GM23338 (cell line): ENCODE results near the gene AGPAT4. TPM values are rescaled to one million over a fixed set of nuclear protein-coding genes. Genes with fewer than 3 reads are reported as not detected.

ENCODE experiments used
- ATAC-seq: fragments of 200-7000 bp; cut with Tn5 transposase; 3 replicates; pipeline ENCODE4 v1.9.1; 2020
- DNase-seq: peaks from one replicate; pipeline ENCODE4 v3.0.0-alpha.2; 2015; ENCODE audit warnings: low spot score
- H2AFZ ChIP-seq: fragments of 200-600 bp; sonication (generic); 2 replicates; pipeline ENCODE4 v1.8.0; 2016; ENCODE audit warnings: antibody characterized with exemption, mild to moderate bottlenecking, moderate library complexity
- H3F3A ChIP-seq: fragments of 200-600 bp; sonication (generic); replicated peaks from 2 replicates; pipeline ENCODE4 v1.8.0; 2017; ENCODE audit warnings: antibody characterized with exemption, mixed run types, low read depth
- H3K27ac ChIP-seq: fragments of 200-600 bp; sonication (generic); 2 replicates; pipeline ENCODE4 v1.6.1; 2016; ENCODE audit warnings: low read depth
- H3K27me3 ChIP-seq: fragments of 200-600 bp; sonication (generic); 2 replicates; pipeline ENCODE4 v1.8.0; 2016; ENCODE audit warnings: mild to moderate bottlenecking, mixed run types, moderate library complexity; ENCODE audit not compliant: insufficient read depth
- H3K36me3 ChIP-seq: fragments of 200-600 bp; sonication (generic); 2 replicates; pipeline ENCODE4 v1.8.0; 2016; ENCODE audit warnings: mild to moderate bottlenecking; ENCODE audit not compliant: insufficient read depth
- H3K4me1 ChIP-seq: fragments of 200-600 bp; sonication (generic); 2 replicates; pipeline ENCODE4 v1.8.0; 2016; ENCODE audit warnings: mild to moderate bottlenecking, moderate library complexity; ENCODE audit not compliant: insufficient read depth
- H3K4me2 ChIP-seq: fragments of 200-600 bp; sonication (generic); 2 replicates; pipeline ENCODE4 v1.7.1; 2017; ENCODE audit warnings: mixed run types
- H3K4me3 ChIP-seq: fragments of 200-600 bp; sonication (generic); 2 replicates; pipeline ENCODE4 v1.6.1; 2016; ENCODE audit warnings: mixed run types
- H3K79me2 ChIP-seq: fragments of 200-600 bp; sonication (generic); replicated peaks from 2 replicates; pipeline ENCODE4 v1.8.0; 2017; ENCODE audit warnings: mild to moderate bottlenecking; ENCODE audit not compliant: insufficient read depth
- H3K9me2 ChIP-seq: fragments of 200-600 bp; sonication (generic); 2 replicates; pipeline ENCODE4 v1.8.0; 2017; ENCODE audit not compliant: insufficient read depth
- H4K20me1 ChIP-seq: fragments of 200-600 bp; sonication (generic); replicated peaks from 2 replicates; pipeline ENCODE4 v1.8.0; 2017; ENCODE audit warnings: mild to moderate bottlenecking; ENCODE audit not compliant: insufficient read depth
- H3K27ac Mint-ChIP-seq: 2 replicates; pipeline ENCODE4 v1.8.0; 2020; ENCODE audit warnings: inconsistent platforms, mild to moderate bottlenecking, moderate library complexity, mixed read lengths
- H3K27me3 Mint-ChIP-seq: 3 replicates; pipeline ENCODE4 v1.8.0; 2022; ENCODE audit warnings: low read depth, mild to moderate bottlenecking, moderate library complexity, mixed read lengths, inconsistent platforms; ENCODE audit not compliant: insufficient read depth, poor library complexity
- H3K36me3 Mint-ChIP-seq: 3 replicates; pipeline ENCODE4 v1.8.0; 2021; ENCODE audit warnings: low read depth, mild to moderate bottlenecking, inconsistent platforms, moderate library complexity, mixed read lengths
- H3K4me1 Mint-ChIP-seq: 3 replicates; pipeline ENCODE4 v1.8.0; 2020; ENCODE audit warnings: mild to moderate bottlenecking, inconsistent platforms, mixed read lengths
- H3K4me3 Mint-ChIP-seq: 3 replicates; pipeline ENCODE4 v1.8.0; 2021; ENCODE audit warnings: moderate library complexity, mild to moderate bottlenecking, inconsistent platforms, mixed read lengths
- H3K9me3 Mint-ChIP-seq: 3 replicates; pipeline ENCODE4 v1.8.0; 2020; ENCODE audit warnings: moderate library complexity, mild to moderate bottlenecking, inconsistent platforms, mixed read lengths
- CREB1 ChIP-seq: fragments of 250-450 bp; sonication (Bioruptor Pico); IDR thresholded peaks from 2 replicates; pipeline ENCODE4 v1.5.0; 2020; ENCODE audit warnings: low read depth, mild to moderate bottlenecking, moderate library complexity
- EZH2 ChIP-seq: fragments of 200-600 bp; sonication (generic); IDR thresholded peaks from one replicate; pipeline ENCODE4 v1.8.0; 2017; ENCODE audit warnings: antibody characterized with exemption, mild to moderate bottlenecking, low read depth; ENCODE audit not compliant: unreplicated experiment
- EZH2phosphoT487 ChIP-seq: fragments of 200-600 bp; sonication (generic); IDR thresholded peaks from one replicate; pipeline ENCODE4 v1.8.1; 2018; ENCODE audit warnings: antibody characterized with exemption; ENCODE audit not compliant: unreplicated experiment
- JUNB ChIP-seq: IDR thresholded peaks from one replicate; pipeline ENCODE4 v1.6.1; 2016; ENCODE audit warnings: antibody characterized with exemption; ENCODE audit not compliant: unreplicated experiment
- NANOG ChIP-seq: IDR thresholded peaks from 2 replicates; pipeline ENCODE4 v1.6.1; 2016; ENCODE audit warnings: antibody characterized with exemption, borderline replicate concordance
- POLR2AphosphoS5 ChIP-seq: IDR thresholded peaks from 2 replicates; pipeline ENCODE4 v1.6.1; 2016; ENCODE audit warnings: antibody characterized with exemption, low read depth
- STAT1 ChIP-seq: IDR thresholded peaks from one replicate; pipeline ENCODE4 v1.6.1; 2016; ENCODE audit warnings: antibody characterized with exemption; ENCODE audit not compliant: unreplicated experiment
- ZNF114 ChIP-seq: fragments of 250-450 bp; sonication (Bioruptor Pico); IDR thresholded peaks from 2 replicates; pipeline ENCODE4 v1.5.0; 2020; ENCODE audit warnings: mild to moderate bottlenecking, moderate library complexity
- ZNF331 ChIP-seq: fragments of 250-450 bp; sonication (Bioruptor Pico); IDR thresholded peaks from 2 replicates; pipeline ENCODE4 v1.5.0; 2020; ENCODE audit warnings: low read depth, mild to moderate bottlenecking, moderate library complexity
- polyA plus RNA-seq: library from polyadenylated mRNA; unstranded; fragments of >200 nt; fragmentation: Nextera tagmentation; extraction: Ambion mirVana; gene quantifications from 2 replicates; pipeline ENCODE4 v1.2.1, GENCODE V29; 2016
- total RNA-seq: library from RNA; depleted of rRNA; stranded (reverse); fragments of >200 nt; shearing (Covaris generic); gene quantifications from 2 replicates; pipeline ENCODE4 v1.2.3, GENCODE V29; 2014
- TF ChIP-seq, protein P1 (sequence below): fragments of 250-450 bp; sonication (Bioruptor Pico); IDR thresholded peaks from 2 replicates; pipeline ENCODE4 v1.5.0; 2020; ENCODE audit warnings: mild to moderate bottlenecking, moderate library complexity
- TF ChIP-seq, protein P2 (sequence below), 2 experiments: fragments of 200-600 bp in 1 of 2; sonication (generic) in 1 of 2; conservative IDR thresholded peaks; 2 replicates each; pipeline versions ENCODE4 v1.5.1 to v1.6.1; 2016 to 2017; ENCODE audit warnings: antibody characterized with exemption in 2 of 2, low read depth in 2 of 2, mild to moderate bottlenecking in 2 of 2, moderate library complexity in 1 of 2
- TF ChIP-seq, protein P3 (sequence below): IDR thresholded peaks from 2 replicates; pipeline ENCODE4 v1.6.1; 2016; ENCODE audit warnings: antibody characterized with exemption
- TF ChIP-seq, protein P4 (sequence below): IDR thresholded peaks from one replicate; pipeline ENCODE4 v1.6.1; 2018; ENCODE audit warnings: antibody characterized with exemption; ENCODE audit not compliant: unreplicated experiment

Gene AGPAT4
- total and polyA plus RNA-seq, 2 experiments from 2014 or later: 8.9 to 19.3 TPM

DNA sequence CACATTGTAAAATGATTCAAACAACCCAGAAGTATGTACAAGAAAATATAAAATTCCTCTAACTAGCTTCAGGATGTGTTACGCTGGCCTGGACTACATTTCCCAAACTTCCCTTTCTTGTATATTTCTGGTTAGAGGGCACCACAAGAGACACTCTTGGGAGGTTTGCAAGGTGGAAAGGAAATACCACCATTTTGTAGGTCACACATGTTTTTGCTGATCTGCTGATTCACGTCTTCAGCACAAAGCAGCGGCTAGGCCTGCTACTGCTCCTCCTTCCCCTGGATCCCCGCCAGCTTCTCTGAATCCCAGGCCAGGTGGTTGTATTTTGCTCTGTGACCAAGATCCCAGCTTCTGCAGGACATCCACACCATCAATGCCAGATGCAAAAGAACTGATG lies 104.2 kb downstream of the AGPAT4 start:
- Mint-ChIP-seq H3K36me3 (peaks cover 48% of the 10 kb centered on the region), H3K9me3 (peaks cover 25% of the 10 kb centered on the region), H3K27ac (no peak overlapping the region; the same call in 1 of the 2 replicates), H3K4me1 (peaks cover 44% of the 10 kb centered on the region), H3K27me3 (peaks cover 8% of the 10 kb centered on the region), H3K4me3 (no peak overlapping the region)
- Histone ChIP-seq H3K27me3 (no peaks in the 10 kb centered on the region), H4K20me1 (peaks cover 12% of the 10 kb centered on the region; the same call in 1 of the 2 replicates), H3K36me3 (no peaks in the 10 kb centered on the region), H3K4me1 (peaks cover 8% of the 10 kb centered on the region), H3K27ac (no peak overlapping the region), H3K9me2 (no peaks in the 10 kb centered on the region), H3K79me2 (peaks cover 19% of the 10 kb centered on the region), H3K4me2 (no peak overlapping the region), H3F3A (no peaks in the 10 kb centered on the region), H2AFZ (no peak overlapping the region), H3K4me3 (no peak overlapping the region)
- TF ChIP-seq, protein P1, sequence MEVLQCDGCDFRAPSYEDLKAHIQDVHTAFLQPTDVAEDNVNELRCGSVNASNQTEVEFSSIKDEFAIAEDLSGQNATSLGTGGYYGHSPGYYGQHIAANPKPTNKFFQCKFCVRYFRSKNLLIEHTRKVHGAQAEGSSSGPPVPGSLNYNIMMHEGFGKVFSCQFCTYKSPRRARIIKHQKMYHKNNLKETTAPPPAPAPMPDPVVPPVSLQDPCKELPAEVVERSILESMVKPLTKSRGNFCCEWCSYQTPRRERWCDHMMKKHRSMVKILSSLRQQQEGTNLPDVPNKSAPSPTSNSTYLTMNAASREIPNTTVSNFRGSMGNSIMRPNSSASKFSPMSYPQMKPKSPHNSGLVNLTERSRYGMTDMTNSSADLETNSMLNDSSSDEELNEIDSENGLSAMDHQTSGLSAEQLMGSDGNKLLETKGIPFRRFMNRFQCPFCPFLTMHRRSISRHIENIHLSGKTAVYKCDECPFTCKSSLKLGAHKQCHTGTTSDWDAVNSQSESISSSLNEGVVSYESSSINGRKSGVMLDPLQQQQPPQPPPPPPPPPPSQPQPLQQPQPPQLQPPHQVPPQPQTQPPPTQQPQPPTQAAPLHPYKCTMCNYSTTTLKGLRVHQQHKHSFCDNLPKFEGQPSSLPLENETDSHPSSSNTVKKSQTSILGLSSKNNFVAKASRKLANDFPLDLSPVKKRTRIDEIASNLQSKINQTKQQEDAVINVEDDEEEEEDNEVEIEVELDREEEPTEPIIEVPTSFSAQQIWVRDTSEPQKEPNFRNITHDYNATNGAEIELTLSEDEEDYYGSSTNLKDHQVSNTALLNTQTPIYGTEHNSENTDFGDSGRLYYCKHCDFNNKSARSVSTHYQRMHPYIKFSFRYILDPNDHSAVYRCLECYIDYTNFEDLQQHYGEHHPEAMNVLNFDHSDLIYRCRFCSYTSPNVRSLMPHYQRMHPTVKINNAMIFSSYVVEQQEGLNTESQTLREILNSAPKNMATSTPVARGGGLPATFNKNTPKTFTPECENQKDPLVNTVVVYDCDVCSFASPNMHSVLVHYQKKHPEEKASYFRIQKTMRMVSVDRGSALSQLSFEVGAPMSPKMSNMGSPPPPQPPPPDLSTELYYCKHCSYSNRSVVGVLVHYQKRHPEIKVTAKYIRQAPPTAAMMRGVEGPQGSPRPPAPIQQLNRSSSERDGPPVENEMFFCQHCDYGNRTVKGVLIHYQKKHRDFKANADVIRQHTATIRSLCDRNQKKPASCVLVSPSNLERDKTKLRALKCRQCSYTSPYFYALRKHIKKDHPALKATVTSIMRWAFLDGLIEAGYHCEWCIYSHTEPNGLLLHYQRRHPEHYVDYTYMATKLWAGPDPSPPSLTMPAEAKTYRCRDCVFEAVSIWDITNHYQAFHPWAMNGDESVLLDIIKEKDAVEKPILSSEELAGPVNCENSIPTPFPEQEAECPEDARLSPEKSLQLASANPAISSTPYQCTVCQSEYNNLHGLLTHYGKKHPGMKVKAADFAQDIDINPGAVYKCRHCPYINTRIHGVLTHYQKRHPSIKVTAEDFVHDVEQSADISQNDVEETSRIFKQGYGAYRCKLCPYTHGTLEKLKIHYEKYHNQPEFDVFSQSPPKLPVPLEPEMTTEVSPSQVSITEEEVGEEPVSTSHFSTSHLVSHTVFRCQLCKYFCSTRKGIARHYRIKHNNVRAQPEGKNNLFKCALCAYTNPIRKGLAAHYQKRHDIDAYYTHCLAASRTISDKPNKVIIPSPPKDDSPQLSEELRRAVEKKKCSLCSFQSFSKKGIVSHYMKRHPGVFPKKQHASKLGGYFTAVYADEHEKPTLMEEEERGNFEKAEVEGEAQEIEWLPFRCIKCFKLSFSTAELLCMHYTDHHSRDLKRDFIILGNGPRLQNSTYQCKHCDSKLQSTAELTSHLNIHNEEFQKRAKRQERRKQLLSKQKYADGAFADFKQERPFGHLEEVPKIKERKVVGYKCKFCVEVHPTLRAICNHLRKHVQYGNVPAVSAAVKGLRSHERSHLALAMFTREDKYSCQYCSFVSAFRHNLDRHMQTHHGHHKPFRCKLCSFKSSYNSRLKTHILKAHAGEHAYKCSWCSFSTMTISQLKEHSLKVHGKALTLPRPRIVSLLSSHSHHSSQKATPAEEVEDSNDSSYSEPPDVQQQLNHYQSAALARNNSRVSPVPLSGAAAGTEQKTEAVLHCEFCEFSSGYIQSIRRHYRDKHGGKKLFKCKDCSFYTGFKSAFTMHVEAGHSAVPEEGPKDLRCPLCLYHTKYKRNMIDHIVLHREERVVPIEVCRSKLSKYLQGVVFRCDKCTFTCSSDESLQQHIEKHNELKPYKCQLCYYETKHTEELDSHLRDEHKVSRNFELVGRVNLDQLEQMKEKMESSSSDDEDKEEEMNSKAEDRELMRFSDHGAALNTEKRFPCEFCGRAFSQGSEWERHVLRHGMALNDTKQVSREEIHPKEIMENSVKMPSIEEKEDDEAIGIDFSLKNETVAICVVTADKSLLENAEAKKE: no peak
- TF ChIP-seq, protein P2, sequence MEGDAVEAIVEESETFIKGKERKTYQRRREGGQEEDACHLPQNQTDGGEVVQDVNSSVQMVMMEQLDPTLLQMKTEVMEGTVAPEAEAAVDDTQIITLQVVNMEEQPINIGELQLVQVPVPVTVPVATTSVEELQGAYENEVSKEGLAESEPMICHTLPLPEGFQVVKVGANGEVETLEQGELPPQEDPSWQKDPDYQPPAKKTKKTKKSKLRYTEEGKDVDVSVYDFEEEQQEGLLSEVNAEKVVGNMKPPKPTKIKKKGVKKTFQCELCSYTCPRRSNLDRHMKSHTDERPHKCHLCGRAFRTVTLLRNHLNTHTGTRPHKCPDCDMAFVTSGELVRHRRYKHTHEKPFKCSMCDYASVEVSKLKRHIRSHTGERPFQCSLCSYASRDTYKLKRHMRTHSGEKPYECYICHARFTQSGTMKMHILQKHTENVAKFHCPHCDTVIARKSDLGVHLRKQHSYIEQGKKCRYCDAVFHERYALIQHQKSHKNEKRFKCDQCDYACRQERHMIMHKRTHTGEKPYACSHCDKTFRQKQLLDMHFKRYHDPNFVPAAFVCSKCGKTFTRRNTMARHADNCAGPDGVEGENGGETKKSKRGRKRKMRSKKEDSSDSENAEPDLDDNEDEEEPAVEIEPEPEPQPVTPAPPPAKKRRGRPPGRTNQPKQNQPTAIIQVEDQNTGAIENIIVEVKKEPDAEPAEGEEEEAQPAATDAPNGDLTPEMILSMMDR (conservative IDR thresholded peaks at IDR 0.05; ENCODE audit: low read depth in 2 of 2): no peak
- TF ChIP-seq CREB1 (CRISPR knock-in tag) (no peak), NANOG (no peak), EZH2phosphoT487 (no peak), EZH2 (no peak), STAT1 (no peak), ZNF114 (no peak), JUNB (no peak), ZNF331 (CRISPR knock-in tag) (no peak), POLR2AphosphoS5 (no peak)
- TF ChIP-seq, protein P3, sequence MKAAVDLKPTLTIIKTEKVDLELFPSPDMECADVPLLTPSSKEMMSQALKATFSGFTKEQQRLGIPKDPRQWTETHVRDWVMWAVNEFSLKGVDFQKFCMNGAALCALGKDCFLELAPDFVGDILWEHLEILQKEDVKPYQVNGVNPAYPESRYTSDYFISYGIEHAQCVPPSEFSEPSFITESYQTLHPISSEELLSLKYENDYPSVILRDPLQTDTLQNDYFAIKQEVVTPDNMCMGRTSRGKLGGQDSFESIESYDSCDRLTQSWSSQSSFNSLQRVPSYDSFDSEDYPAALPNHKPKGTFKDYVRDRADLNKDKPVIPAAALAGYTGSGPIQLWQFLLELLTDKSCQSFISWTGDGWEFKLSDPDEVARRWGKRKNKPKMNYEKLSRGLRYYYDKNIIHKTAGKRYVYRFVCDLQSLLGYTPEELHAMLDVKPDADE: no peak
- TF ChIP-seq, protein P4, sequence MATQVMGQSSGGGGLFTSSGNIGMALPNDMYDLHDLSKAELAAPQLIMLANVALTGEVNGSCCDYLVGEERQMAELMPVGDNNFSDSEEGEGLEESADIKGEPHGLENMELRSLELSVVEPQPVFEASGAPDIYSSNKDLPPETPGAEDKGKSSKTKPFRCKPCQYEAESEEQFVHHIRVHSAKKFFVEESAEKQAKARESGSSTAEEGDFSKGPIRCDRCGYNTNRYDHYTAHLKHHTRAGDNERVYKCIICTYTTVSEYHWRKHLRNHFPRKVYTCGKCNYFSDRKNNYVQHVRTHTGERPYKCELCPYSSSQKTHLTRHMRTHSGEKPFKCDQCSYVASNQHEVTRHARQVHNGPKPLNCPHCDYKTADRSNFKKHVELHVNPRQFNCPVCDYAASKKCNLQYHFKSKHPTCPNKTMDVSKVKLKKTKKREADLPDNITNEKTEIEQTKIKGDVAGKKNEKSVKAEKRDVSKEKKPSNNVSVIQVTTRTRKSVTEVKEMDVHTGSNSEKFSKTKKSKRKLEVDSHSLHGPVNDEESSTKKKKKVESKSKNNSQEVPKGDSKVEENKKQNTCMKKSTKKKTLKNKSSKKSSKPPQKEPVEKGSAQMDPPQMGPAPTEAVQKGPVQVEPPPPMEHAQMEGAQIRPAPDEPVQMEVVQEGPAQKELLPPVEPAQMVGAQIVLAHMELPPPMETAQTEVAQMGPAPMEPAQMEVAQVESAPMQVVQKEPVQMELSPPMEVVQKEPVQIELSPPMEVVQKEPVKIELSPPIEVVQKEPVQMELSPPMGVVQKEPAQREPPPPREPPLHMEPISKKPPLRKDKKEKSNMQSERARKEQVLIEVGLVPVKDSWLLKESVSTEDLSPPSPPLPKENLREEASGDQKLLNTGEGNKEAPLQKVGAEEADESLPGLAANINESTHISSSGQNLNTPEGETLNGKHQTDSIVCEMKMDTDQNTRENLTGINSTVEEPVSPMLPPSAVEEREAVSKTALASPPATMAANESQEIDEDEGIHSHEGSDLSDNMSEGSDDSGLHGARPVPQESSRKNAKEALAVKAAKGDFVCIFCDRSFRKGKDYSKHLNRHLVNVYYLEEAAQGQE: no peak
- no peak for ATAC-seq
- DNase-seq: no peak
